ENCODE measurements around the gene WIPI1. TPM values are rescaled to one million over a fixed set of nuclear protein-coding genes. Genes with fewer than 3 reads are reported as not detected.
"Not testable (repeated sequence)": the region's sequence is repeated elsewhere in the genome, so short reads cannot be mapped to it uniquely, and the experiment has no call there.

Gene WIPI1
- total RNA-seq, 2 experiments from 2014 or later, result 29.7 to 34.8 TPM

- Mint-ChIP-seq H3K4me3 (peak overlapping the region; percentile 90), H3K4me1 (peaks cover 22% of the 10 kb centered on the region), H3K27ac (peak overlapping the region; percentile 67), H3K9me3 (peaks cover 13% of the 10 kb centered on the region), H3K36me3 (peaks cover 30% of the 10 kb centered on the region)
- DNase-seq (peak; percentile 59), ATAC-seq (ENCODE audit: low read depth) (peak; percentile 93)
- H3K27me3 Mint-ChIP-seq, result not testable (repeated sequence)
- POLR2A ChIA-PET, result interaction anchor here (1.0 to 1.9 kb wide), 6 partner anchors 15 to 122 kb away, joined by 3 to 8 read pairs (median 4); partner anchors contain the start of genes ARSG and WIPI1
Measured at GRCh38 chr17:68413597-68414560, 43.4 kb downstream of the WIPI1 start.

- not testable (repeated sequence) for H3K27ac Mint-ChIP-seq; H3K4me1 Mint-ChIP-seq; H3K4me3 Mint-ChIP-seq; ATAC-seq (ENCODE audit: low read depth); DNase-seq; H3K27me3 Mint-ChIP-seq
- Mint-ChIP-seq H3K36me3 (peaks cover 40% of the 10 kb centered on the region), H3K9me3 (peaks cover 35% of the 10 kb centered on the region)
- POLR2A ChIA-PET, result interaction anchor here (0.7 kb wide), 1 partner anchor 31 kb away, joined by 3 read pairs; no protein-coding TSS in a partner anchor
Measured at GRCh38 chr17:68407656-68408055, 49.6 kb downstream of the WIPI1 start.

GRCh38 chr17:68403837-68404236, 53.5 kb downstream of the WIPI1 start:
- DNase-seq; H3K4me3 Mint-ChIP-seq; POLR2A ChIA-PET; ATAC-seq (ENCODE audit: low read depth); H3K27me3 Mint-ChIP-seq; H3K27ac Mint-ChIP-seq: not testable (repeated sequence)
- Mint-ChIP-seq H3K4me1 (peaks cover 13% of the 10 kb centered on the region), H3K36me3 (peaks cover 38% of the 10 kb centered on the region), H3K9me3 (peaks cover 26% of the 10 kb centered on the region)

- POLR2A ChIA-PET, result no interaction called here
- no peak overlapping the region for H3K4me3 Mint-ChIP-seq
- H3K27ac Mint-ChIP-seq, result no peak overlapping the region
- ATAC-seq (ENCODE audit: low read depth) (no peak), DNase-seq (no peak)
- H3K4me1 Mint-ChIP-seq, result peaks cover 18% of the 10 kb centered on the region
- H3K9me3 Mint-ChIP-seq, result peaks cover 26% of the 10 kb centered on the region
- H3K36me3 Mint-ChIP-seq, result peaks cover 38% of the 10 kb centered on the region
- H3K27me3 Mint-ChIP-seq, result no peaks in the 10 kb centered on the region
Measured at GRCh38 chr17:68403122-68403521, 54.2 kb downstream of the WIPI1 start.

GRCh38 chr17:68401288-68401687, 56.0 kb downstream of the WIPI1 start:
- peaks cover 24% of the 10 kb centered on the region for H3K36me3 Mint-ChIP-seq
- peak overlapping the region; percentile 38 for H3K27ac Mint-ChIP-seq
- H3K4me3 Mint-ChIP-seq, result no peak overlapping the region
- peaks cover 26% of the 10 kb centered on the region for H3K4me1 Mint-ChIP-seq
- DNase-seq (no peak), ATAC-seq (ENCODE audit: low read depth) (no peak)
- POLR2A ChIA-PET, result interaction anchor here (5.3 kb wide), 1 partner anchor 110 kb away, joined by 63 read pairs; the partner anchor contains the start of genes ARSG and SLC16A6
- peaks cover 14% of the 10 kb centered on the region for H3K9me3 Mint-ChIP-seq
- no peaks in the 10 kb centered on the region for H3K27me3 Mint-ChIP-seq

- H3K4me1 Mint-ChIP-seq, result peaks cover 26% of the 10 kb centered on the region
- H3K4me3 Mint-ChIP-seq, result no peak overlapping the region
- no peak for ATAC-seq (ENCODE audit: low read depth)
- H3K27ac Mint-ChIP-seq, result peak overlapping the region; percentile 71
- no peaks in the 10 kb centered on the region for H3K27me3 Mint-ChIP-seq
- DNase-seq, result no peak
- peaks cover 20% of the 10 kb centered on the region for H3K36me3 Mint-ChIP-seq
- POLR2A ChIA-PET, result interaction anchor here (0.9 to 5.3 kb wide), 3 partner anchors 27 to 153 kb away, joined by 3 to 63 read pairs (median 4); partner anchors contain the start of genes AMZ2, ARSG and SLC16A6
- H3K9me3 Mint-ChIP-seq, result peaks cover 9% of the 10 kb centered on the region
Measured at GRCh38 chr17:68400404-68400735, 56.9 kb downstream of the WIPI1 start.

- no peaks in the 10 kb centered on the region for H3K27me3 Mint-ChIP-seq
- H3K4me1 Mint-ChIP-seq, result peaks cover 26% of the 10 kb centered on the region
- H3K36me3 Mint-ChIP-seq, result peaks cover 20% of the 10 kb centered on the region
- DNase-seq (no peak), ATAC-seq (ENCODE audit: low read depth) (peak; percentile 22)
- POLR2A ChIA-PET, result interaction anchor here (0.9 to 5.3 kb wide), 14 partner anchors 15 to 194 kb away, joined by 3 to 63 read pairs (median 9); partner anchors contain the start of genes AMZ2, ARSG, SLC16A6 and WIPI1
- peak overlapping the region; percentile 10 for H3K4me3 Mint-ChIP-seq
- peak overlapping the region; percentile 71 for H3K27ac Mint-ChIP-seq
- peaks cover 7% of the 10 kb centered on the region for H3K9me3 Mint-ChIP-seq
Measured at GRCh38 chr17:68399638-68400403, 57.5 kb downstream of the WIPI1 start.

- ATAC-seq (ENCODE audit: low read depth) (peak; percentile 79), DNase-seq (peak; percentile 52)
- peaks cover 14% of the 10 kb centered on the region for H3K36me3 Mint-ChIP-seq
- H3K4me3 Mint-ChIP-seq, result peak overlapping the region; percentile 65
- POLR2A ChIA-PET, result interaction anchor here (0.8 to 5.3 kb wide), 19 partner anchors 15 to 193 kb away, joined by 3 to 63 read pairs (median 7); partner anchors contain the start of genes AMZ2, ARSG, SLC16A6 and WIPI1
- H3K9me3 Mint-ChIP-seq, result peaks cover 3% of the 10 kb centered on the region
- peaks cover 26% of the 10 kb centered on the region for H3K4me1 Mint-ChIP-seq
- H3K27me3 Mint-ChIP-seq, result no peaks in the 10 kb centered on the region
- peak overlapping the region; percentile 94 for H3K27ac Mint-ChIP-seq
Measured at GRCh38 chr17:68398691-68399637, 58.3 kb downstream of the WIPI1 start.

GRCh38 chr17:68397108-68397536, 60.2 kb downstream of the WIPI1 start:
- POLR2A ChIA-PET, result interaction anchor here (5.3 kb wide), 1 partner anchor 105 kb away, joined by 63 read pairs; the partner anchor contains the start of genes ARSG and SLC16A6
- DNase-seq, result no peak
- Mint-ChIP-seq H3K4me3 (peak overlapping the region; percentile 20), H3K36me3 (peaks cover 10% of the 10 kb centered on the region), H3K9me3 (peaks cover 3% of the 10 kb centered on the region), H3K27ac (peak overlapping the region; percentile 80), H3K27me3 (no peaks in the 10 kb centered on the region), H3K4me1 (peaks cover 26% of the 10 kb centered on the region)
- no peak for ATAC-seq (ENCODE audit: low read depth)

GRCh38 chr17:68396226-68397107, 60.8 kb downstream of the WIPI1 start:
- Mint-ChIP-seq H3K27me3 (no peaks in the 10 kb centered on the region), H3K4me3 (no peak overlapping the region), H3K27ac (peak overlapping the region; percentile 80), H3K9me3 (peaks cover 3% of the 10 kb centered on the region), H3K36me3 (peaks cover 7% of the 10 kb centered on the region), H3K4me1 (peaks cover 26% of the 10 kb centered on the region)
- POLR2A ChIA-PET, result interaction anchor here (5.3 kb wide), 1 partner anchor 105 kb away, joined by 63 read pairs; the partner anchor contains the start of genes ARSG and SLC16A6
- ATAC-seq (ENCODE audit: low read depth) (no peak), DNase-seq (no peak)

GRCh38 chr17:68394608-68395331, 62.5 kb downstream of the WIPI1 start:
- H3K36me3 Mint-ChIP-seq, result peaks cover 7% of the 10 kb centered on the region
- no peak overlapping the region for H3K27ac Mint-ChIP-seq
- H3K4me3 Mint-ChIP-seq, result no peak overlapping the region
- peaks cover 20% of the 10 kb centered on the region for H3K4me1 Mint-ChIP-seq
- POLR2A ChIA-PET, result no interaction called here
- peaks cover 3% of the 10 kb centered on the region for H3K9me3 Mint-ChIP-seq
- DNase-seq (no peak), ATAC-seq (ENCODE audit: low read depth) (no peak)
- H3K27me3 Mint-ChIP-seq, result no peaks in the 10 kb centered on the region
